MM.1S (cell line): ENCODE data around the gene ADIPOR1.
"Not testable (repeated sequence)": the region's sequence is repeated elsewhere in the genome, so short reads cannot be mapped to it uniquely, and the experiment has no call there.

Experiments used
- DNase-seq: peaks from one replicate; pipeline ENCODE4 v3.0.0-alpha.2; 2015
- H2AFZ ChIP-seq: fragments of 300-600 bp; sonication (generic); 2 replicates; pipeline ENCODE4 v1.6.0; 2016; ENCODE audit warnings: antibody characterized with exemption, low read length
- H3F3A ChIP-seq: fragments of 300-600 bp; sonication (generic); 2 replicates; pipeline ENCODE4 v1.6.1; 2016; ENCODE audit warnings: mild to moderate bottlenecking, antibody characterized with exemption, low read length, moderate library complexity, mixed read lengths; ENCODE audit not compliant: insufficient read depth
- H3K27ac ChIP-seq: fragments of 300-600 bp; sonication (generic); 2 replicates; pipeline ENCODE4 v1.5.1; 2016; ENCODE audit warnings: mild to moderate bottlenecking, low read length
- H3K27me3 ChIP-seq: fragments of 300-600 bp; sonication (generic); replicated peaks from 2 replicates; pipeline ENCODE4 v1.6.0; 2016; ENCODE audit warnings: low read length; ENCODE audit not compliant: insufficient read depth
- H3K36me3 ChIP-seq: fragments of 300-600 bp; sonication (generic); replicated peaks from 2 replicates; pipeline ENCODE4 v1.6.1; 2016; ENCODE audit warnings: mild to moderate bottlenecking, low read length, mixed read lengths; ENCODE audit not compliant: insufficient read depth
- H3K4me1 ChIP-seq: fragments of 300-600 bp; sonication (generic); 2 replicates; pipeline ENCODE4 v1.6.1; 2016; ENCODE audit warnings: low read length, mixed read lengths
- H3K4me2 ChIP-seq: fragments of 300-600 bp; sonication (generic); 2 replicates; pipeline ENCODE4 v1.6.0; 2016; ENCODE audit warnings: low read depth, low read length
- H3K4me3 ChIP-seq: fragments of 300-600 bp; sonication (generic); 2 replicates; pipeline ENCODE4 v1.5.1; 2016; ENCODE audit warnings: low read length, mixed read lengths
- H3K79me2 ChIP-seq: fragments of 300-600 bp; sonication (generic); 2 replicates; pipeline ENCODE4 v1.6.1; 2016; ENCODE audit warnings: mixed run types, low read length, mixed read lengths
- H3K9ac ChIP-seq: fragments of 300-600 bp; sonication (generic); 2 replicates; pipeline ENCODE4 v1.6.1; 2016; ENCODE audit warnings: low read length, mixed read lengths
- H3K9me2 ChIP-seq: fragments of 300-600 bp; sonication (generic); replicated peaks from 2 replicates; pipeline ENCODE4 v1.6.1; 2016; ENCODE audit warnings: mild to moderate bottlenecking, low read length, mixed read lengths; ENCODE audit not compliant: insufficient read depth
- H3K9me3 ChIP-seq: fragments of 300-600 bp; sonication (generic); replicated peaks from 2 replicates; pipeline ENCODE4 v1.6.1; 2016; ENCODE audit warnings: mild to moderate bottlenecking, low read length, mixed read lengths; ENCODE audit not compliant: insufficient read depth
- H4K20me1 ChIP-seq: fragments of 300-600 bp; sonication (generic); 2 replicates; pipeline ENCODE4 v1.6.1; 2016; ENCODE audit warnings: mild to moderate bottlenecking, low read length, moderate library complexity, mixed read lengths; ENCODE audit not compliant: insufficient read depth
- CTCF ChIP-seq: fragments of 300-600 bp; sonication (generic); IDR thresholded peaks from 2 replicates; pipeline ENCODE4 v1.5.1; 2016; ENCODE audit warnings: antibody characterized with exemption, low read length, mixed read lengths
- EZH2 ChIP-seq: fragments of 300-600 bp; sonication (generic); optimal IDR thresholded peaks from 2 replicates; pipeline ENCODE3; 2017; ENCODE audit warnings: low read depth, mild to moderate bottlenecking, antibody characterized with exemption, low read length, mixed read lengths
- EZH2phosphoT487 ChIP-seq: fragments of 300-600 bp; sonication (generic); IDR thresholded peaks from 2 replicates; pipeline ENCODE4 v1.6.1; 2018; ENCODE audit warnings: antibody characterized with exemption, low read length

The ADIPOR1 gene

DNA sequence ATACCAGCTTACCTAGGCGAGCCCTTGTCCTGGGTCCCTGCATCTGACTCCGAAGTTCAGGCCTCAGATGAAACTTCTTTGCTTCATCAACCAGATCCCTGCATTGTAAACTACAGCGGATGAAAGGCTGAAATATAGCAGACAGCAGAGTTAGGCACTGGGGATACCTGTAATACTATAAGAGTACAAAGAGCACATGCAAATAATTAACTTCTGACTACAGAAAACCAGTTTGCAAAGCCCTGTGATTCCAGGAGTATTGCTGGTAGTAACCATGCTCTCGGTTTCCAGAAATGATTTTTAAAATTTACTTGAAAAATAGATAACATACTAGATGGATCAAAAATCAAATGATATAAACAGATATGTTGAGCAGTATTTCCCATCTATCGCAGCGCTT, 49.1 kb downstream of the ADIPOR1 start:
- TF ChIP-seq CTCF (no peak), EZH2 (no peak), EZH2phosphoT487 (no peak)
- no peaks in the 10 kb centered on the region for H3K27me3 ChIP-seq
- DNase-seq = no peak
- no peak overlapping the region for H3K4me3 ChIP-seq
- H3K4me2 ChIP-seq = no peak overlapping the region
- no peak overlapping the region for H3K9ac ChIP-seq
- no peaks in the 10 kb centered on the region for H3K9me2 ChIP-seq
- H3K27ac ChIP-seq = no peak overlapping the region
- no peaks in the 10 kb centered on the region for H3K4me1 ChIP-seq
- H3K79me2 ChIP-seq = no peaks in the 10 kb centered on the region
- H3K36me3 ChIP-seq = peaks cover 5% of the 10 kb centered on the region; the same call in 1 of the 2 replicates
- H3F3A ChIP-seq = 0 out of 2 replicates have a peak, but pooled peaks cover 3% of the 10 kb centered on the region
- no peaks in the 10 kb centered on the region for H4K20me1 ChIP-seq
- H2AFZ ChIP-seq = no peak overlapping the region
- no peaks in the 10 kb centered on the region for H3K9me3 ChIP-seq

DNA sequence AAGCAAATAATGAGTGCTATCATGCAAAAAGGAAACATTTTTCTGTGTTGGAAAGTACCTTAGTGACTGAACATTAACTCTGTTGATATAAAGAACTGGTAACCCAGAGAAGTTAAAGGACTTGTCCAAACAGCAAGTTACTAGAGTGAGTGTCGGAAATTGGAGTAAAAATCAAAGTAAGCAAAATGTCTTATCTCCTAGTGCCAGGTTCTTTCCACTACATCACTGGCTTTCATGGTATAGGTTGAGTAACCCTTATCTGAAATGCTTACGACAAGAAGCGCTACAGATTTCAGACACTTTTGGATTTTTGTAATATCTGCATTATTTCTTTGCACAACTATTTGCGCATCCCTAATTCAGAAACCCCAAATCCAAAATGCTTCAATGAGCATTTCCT, 52.8 kb downstream of the ADIPOR1 start:
- H3K36me3 ChIP-seq = no peaks in the 10 kb centered on the region; the same call in 1 of the 2 replicates

DNA sequence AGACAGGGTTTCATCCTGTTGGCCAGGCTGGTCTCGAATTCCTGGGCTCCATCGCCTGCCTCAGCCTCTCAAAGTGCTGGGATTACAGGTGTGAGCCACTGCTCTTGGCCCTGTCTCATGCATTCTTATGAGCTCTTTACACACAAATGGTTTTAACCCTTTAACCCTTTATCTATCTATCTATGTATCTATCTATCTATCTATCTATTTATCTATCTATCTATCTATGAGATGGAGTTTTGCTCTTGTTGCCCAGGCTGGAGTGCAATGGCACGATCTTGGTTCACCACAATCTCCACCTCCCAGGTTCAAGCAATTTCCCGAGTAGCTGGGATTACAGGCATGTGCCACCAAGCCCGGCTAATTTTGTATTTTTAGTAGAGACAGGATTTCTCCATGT, 54.3 kb downstream of the ADIPOR1 start:
- not testable (repeated sequence) for H3F3A ChIP-seq, H3K4me3 ChIP-seq, H4K20me1 ChIP-seq, H3K9me3 ChIP-seq, H3K4me2 ChIP-seq, DNase-seq, H3K36me3 ChIP-seq, H3K4me1 ChIP-seq, H3K27me3 ChIP-seq, H3K9me2 ChIP-seq, H2AFZ ChIP-seq, H3K27ac ChIP-seq, H3K79me2 ChIP-seq, H3K9ac ChIP-seq

More for the DNA sequence above, 52.8 kb downstream of the ADIPOR1 start:
- Histone ChIP-seq H3K4me2 (no peak overlapping the region), H3K9me3 (no peaks in the 10 kb centered on the region), H4K20me1 (no peaks in the 10 kb centered on the region), H3K4me3 (no peak overlapping the region), H3K9ac (no peak overlapping the region), H3K4me1 (no peaks in the 10 kb centered on the region), H3K27me3 (no peaks in the 10 kb centered on the region), H3F3A (no peaks in the 10 kb centered on the region), H2AFZ (no peak overlapping the region), H3K9me2 (no peaks in the 10 kb centered on the region), H3K79me2 (no peaks in the 10 kb centered on the region), H3K27ac (no peak overlapping the region)
- no peak for DNase-seq
- TF ChIP-seq CTCF (no peak), EZH2 (no peak)

DNA sequence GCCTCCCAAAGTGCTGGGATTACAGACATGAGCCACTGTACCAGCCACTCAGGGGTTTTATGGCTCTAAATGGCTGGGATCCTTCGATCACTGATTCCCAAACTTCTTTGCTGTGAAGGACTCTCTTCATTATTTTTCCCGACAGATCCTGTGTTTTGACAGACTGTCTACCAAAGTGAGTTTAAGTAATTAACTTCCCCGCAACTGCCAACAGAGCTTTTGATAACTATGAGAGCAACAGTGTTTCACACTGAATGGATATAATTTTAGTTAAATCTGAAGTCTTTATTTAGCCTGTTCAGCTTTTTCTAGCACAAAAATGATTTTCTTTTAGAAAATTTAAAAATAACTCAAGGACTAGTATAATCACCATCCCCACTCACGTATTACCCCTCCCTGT, 56.6 kb downstream of the ADIPOR1 start:
- Histone ChIP-seq H3K79me2 (no peaks in the 10 kb centered on the region), H3K27ac (no peak overlapping the region), H3K36me3 (0 out of 2 replicates have a peak, but pooled peaks cover 3% of the 10 kb centered on the region), H3K4me1 (no peaks in the 10 kb centered on the region), H3K9me2 (no peaks in the 10 kb centered on the region), H3K4me2 (no peak overlapping the region), H3K4me3 (no peak overlapping the region), H3K9ac (no peak overlapping the region), H2AFZ (no peak overlapping the region), H3K27me3 (no peaks in the 10 kb centered on the region), H3K9me3 (no peaks in the 10 kb centered on the region), H4K20me1 (no peaks in the 10 kb centered on the region), H3F3A (no peaks in the 10 kb centered on the region)
- DNase-seq = no peak
- TF ChIP-seq CTCF (no peak), EZH2 (no peak), EZH2phosphoT487 (no peak)
